GM10248 (cell line): ENCODE data around the gene ITIH2.

Experiments
- CTCF ChIA-PET: fragments of 300-600 bp; sonication (Branson Sonifier 250); formaldehyde crosslinking; extraction: SDS; loops from one replicate; lab custom pipeline; 2021; ENCODE audit warnings: antibody characterized with exemption; lab: Yijun Ruan, JAX
- POLR2A ChIA-PET: fragments of 350-650 bp; sonication (Branson Sonifier 250); formaldehyde crosslinking; extraction: SDS; loops from one replicate; lab custom pipeline; 2020; ENCODE audit warnings: antibody characterized with exemption; lab: Yijun Ruan, JAX
- DNase-seq: peaks from one replicate; pipeline ENCODE4 v3.0.0; 2012; ENCODE audit errors: extremely low spot score
- TF ChIP-seq, protein P1 (sequence below): IDR thresholded peaks from 2 replicates; pipeline ENCODE4 v1.5.1; 2012; ENCODE audit warnings: mild to moderate bottlenecking, low read depth; ENCODE audit errors: extremely low read depth, missing control alignments, control extremely low read depth

The ITIH2 gene

DNA sequence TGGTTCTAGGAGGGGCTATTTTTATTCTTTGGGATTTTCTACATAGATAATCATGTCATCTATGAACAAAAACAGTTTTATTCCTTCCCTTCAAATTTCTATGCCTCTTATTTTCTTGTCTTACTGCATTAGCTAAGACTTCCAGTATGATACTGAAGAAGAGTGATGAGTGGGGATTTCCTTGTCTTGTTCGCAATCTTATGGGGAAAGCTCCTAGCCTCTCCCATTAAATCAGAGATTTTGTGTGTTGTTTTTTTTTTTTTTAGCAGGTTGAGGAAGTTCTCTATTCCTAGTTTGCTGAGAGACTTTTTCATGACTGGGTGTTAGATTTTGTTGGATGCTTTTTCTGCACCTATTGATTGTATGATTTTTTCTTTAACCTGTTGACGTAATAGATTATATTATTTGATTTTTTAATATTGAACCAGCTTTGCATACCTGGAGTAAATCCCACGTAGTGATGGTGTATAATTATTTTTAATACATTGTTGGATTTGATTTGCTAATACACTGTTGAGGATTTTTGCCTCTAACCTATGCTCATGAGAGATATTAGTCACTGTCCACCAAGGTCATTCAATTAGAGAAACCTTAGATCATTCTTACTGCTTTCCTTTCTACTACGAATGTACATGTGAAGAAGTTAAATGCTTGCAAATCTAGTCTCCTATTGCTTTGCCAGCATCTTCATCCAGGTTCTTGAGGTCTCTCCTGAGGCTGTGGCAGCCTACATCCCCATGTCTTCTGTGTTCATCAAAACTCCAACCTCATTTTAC is 91.3 kb downstream of the ITIH2 start:
- DNase-seq = no peak
- TF ChIP-seq, protein P1, sequence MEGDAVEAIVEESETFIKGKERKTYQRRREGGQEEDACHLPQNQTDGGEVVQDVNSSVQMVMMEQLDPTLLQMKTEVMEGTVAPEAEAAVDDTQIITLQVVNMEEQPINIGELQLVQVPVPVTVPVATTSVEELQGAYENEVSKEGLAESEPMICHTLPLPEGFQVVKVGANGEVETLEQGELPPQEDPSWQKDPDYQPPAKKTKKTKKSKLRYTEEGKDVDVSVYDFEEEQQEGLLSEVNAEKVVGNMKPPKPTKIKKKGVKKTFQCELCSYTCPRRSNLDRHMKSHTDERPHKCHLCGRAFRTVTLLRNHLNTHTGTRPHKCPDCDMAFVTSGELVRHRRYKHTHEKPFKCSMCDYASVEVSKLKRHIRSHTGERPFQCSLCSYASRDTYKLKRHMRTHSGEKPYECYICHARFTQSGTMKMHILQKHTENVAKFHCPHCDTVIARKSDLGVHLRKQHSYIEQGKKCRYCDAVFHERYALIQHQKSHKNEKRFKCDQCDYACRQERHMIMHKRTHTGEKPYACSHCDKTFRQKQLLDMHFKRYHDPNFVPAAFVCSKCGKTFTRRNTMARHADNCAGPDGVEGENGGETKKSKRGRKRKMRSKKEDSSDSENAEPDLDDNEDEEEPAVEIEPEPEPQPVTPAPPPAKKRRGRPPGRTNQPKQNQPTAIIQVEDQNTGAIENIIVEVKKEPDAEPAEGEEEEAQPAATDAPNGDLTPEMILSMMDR = no peak
- ChIA-PET CTCF (interaction anchor here (0.7 kb wide), 1 partner anchor 15 kb away, joined by 3 read pairs; no protein-coding TSS in a partner anchor), POLR2A (no interaction called here)

DNA sequence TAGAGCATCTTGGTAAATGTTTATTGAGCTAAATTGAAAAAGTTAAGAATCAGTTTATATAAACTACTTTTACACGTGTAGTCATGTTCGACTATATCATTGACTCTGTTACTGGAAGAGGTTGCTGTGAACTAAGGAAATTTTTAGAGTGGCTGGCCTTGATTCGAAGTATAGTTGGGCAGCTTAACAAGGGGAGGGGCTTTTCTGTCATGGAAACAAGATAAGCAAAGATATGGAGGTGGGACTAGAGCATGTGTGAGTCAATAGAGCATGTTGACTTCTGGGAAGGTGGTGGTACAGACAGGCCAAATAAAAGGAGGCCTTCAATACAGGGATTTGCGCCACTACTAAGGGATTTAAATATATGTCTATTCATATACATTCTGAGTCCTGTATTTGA is 92.5 kb downstream of the ITIH2 start:
- TF ChIP-seq, protein P1 = no peak
- DNase-seq = no peak
- ChIA-PET CTCF (interaction anchor here (2.1 kb wide), 1 partner anchor 10 kb away, joined by 7 read pairs; no protein-coding TSS in a partner anchor), POLR2A (no interaction called here)

DNA sequence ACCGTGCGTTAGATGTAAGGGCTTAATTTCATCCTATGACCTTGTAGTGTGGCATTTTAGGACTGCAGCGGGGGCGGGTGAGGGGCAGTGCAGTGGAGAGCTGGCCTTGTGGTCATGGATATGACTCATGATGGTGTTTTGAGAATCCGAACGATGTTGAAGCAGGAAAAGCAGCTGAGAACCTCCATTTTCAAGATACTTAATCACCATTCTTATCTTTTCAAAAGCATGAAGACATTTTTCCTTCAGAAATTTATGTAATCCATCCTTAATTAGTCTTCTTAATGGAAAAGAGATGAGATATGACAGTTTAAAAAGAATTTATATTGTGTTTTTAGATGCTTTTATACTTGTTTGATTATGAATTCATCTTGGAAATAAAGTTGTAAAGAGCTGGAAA is 94.5 kb downstream of the ITIH2 start:
- POLR2A ChIA-PET = interaction anchor here (1.2 kb wide), 1 partner anchor 11 kb away, joined by 4 read pairs; no protein-coding TSS in a partner anchor
- TF ChIP-seq, protein P1 = no peak
- CTCF ChIA-PET = interaction anchor here (1.2 to 3.5 kb wide), 2 partner anchors 16 to 19 kb away, joined by 3 to 11 read pairs; no protein-coding TSS in a partner anchor
- DNase-seq = no peak
